Large intestine (tissue), 3 donors: ENCODE data around the gene DVL2. TPM values are rescaled to one million over a fixed set of nuclear protein-coding genes. Genes with fewer than 3 reads are reported as not detected.
"Not testable (repeated sequence)": the region's sequence is repeated elsewhere in the genome, so short reads cannot be mapped to it uniquely, and the experiment has no call there.

Source experiments
- DNase-seq, 2 donors: peaks; one replicate each; pipeline versions ENCODE4 v3.0.0 to v3.0.0-alpha.2; 2013
- H3K27ac ChIP-seq: one replicate; pipeline ENCODE4 v1.5.1; 2013; ENCODE audit warnings: low read length
- H3K27me3 ChIP-seq: 2 replicates; pipeline ENCODE4 v1.6.1; 2013; ENCODE audit warnings: low read length; ENCODE audit not compliant: control insufficient read depth, insufficient read depth
- H3K36me3 ChIP-seq: 2 replicates; pipeline ENCODE4 v1.6.1; 2013; ENCODE audit warnings: low read length; ENCODE audit not compliant: control insufficient read depth, insufficient read depth
- H3K4me1 ChIP-seq: one replicate; pipeline ENCODE4 v1.6.1; 2013; ENCODE audit warnings: low read length; ENCODE audit not compliant: control insufficient read depth, insufficient read depth
- H3K4me3 ChIP-seq: one replicate; pipeline ENCODE4 v1.5.1; 2013; ENCODE audit warnings: low read length
- H3K9me3 ChIP-seq: one replicate; pipeline ENCODE4 v1.6.1; 2013; ENCODE audit warnings: mild to moderate bottlenecking, low read depth, low read length, moderate library complexity; ENCODE audit not compliant: control insufficient read depth
- whole genome bisulfite sequencing: methylation state at CpG from one replicate; pipeline ENCODE4 v1.1.5; 2013; ENCODE audit warnings: low lambda C conversion rate; ENCODE audit not compliant: insufficient coverage; 5-methylcytosine and 5-hydroxymethylcytosine counted together
- polyA plus RNA-seq: library from polyadenylated mRNA; unstranded; fragments of 120-200 nt; gene quantifications from one replicate; pipeline ENCODE4 v1.2.1, GENCODE V29; 2013

Gene DVL2
- polyA plus RNA-seq, 1 donor, result 44.5 TPM

GRCh38 chr17:7254511-7254910, 20.2 kb upstream of the DVL2 start:
- Histone ChIP-seq H3K27ac (no peak overlapping the region), H3K4me1 (peaks cover 37% of the 10 kb centered on the region), H3K36me3 (peaks cover 35% of the 10 kb centered on the region), H3K4me3 (no peak overlapping the region), H3K9me3 (no peaks in the 10 kb centered on the region), H3K27me3 (no peaks in the 10 kb centered on the region)
- WGBS, result 100% methylated on average over 1 of the region's 4 CpGs
- no peak for DNase-seq

GRCh38 chr17:7253082-7253481, 18.8 kb upstream of the DVL2 start:
- Histone ChIP-seq H3K27ac (peak overlapping the region; percentile 94), H3K27me3 (no peaks in the 10 kb centered on the region), H3K4me1 (peaks cover 29% of the 10 kb centered on the region), H3K4me3 (peak overlapping the region; percentile 67), H3K9me3 (no peaks in the 10 kb centered on the region), H3K36me3 (peaks cover 36% of the 10 kb centered on the region)
- no CpG with 5 or more reads among the region's 5 CpGs for WGBS
- no peak for DNase-seq

- Histone ChIP-seq H3K27ac (peak within 1 kb of the TSS; percentile 94), H3K9me3 (no peaks in the 10 kb centered on the region), H3K4me3 (peak within 1 kb of the TSS; percentile 67), H3K4me1 (peaks cover 22% of the 10 kb centered on the region), H3K36me3 (peaks cover 32% of the 10 kb centered on the region), H3K27me3 (no peaks in the 10 kb centered on the region)
- DNase-seq, result peak; percentile 93 to 96
- WGBS, result no CpG with 5 or more reads among the region's 55 CpGs
Measured at GRCh38 chr17:7252176-7253043, 18.1 kb upstream of the DVL2 start, which contains the start of gene ELP5. ELP5 (plus strand) TSS chr17:7252215; CDS start chr17:7252551, 336 bp downstream.

- DNase-seq, result peak; percentile 100
- Histone ChIP-seq H3K9me3 (no peaks in the 10 kb centered on the region), H3K36me3 (peaks cover 30% of the 10 kb centered on the region), H3K27ac (peak within 1 kb of the TSS; percentile 94), H3K4me3 (peak within 1 kb of the TSS; percentile 67), H3K27me3 (no peaks in the 10 kb centered on the region), H3K4me1 (peaks cover 15% of the 10 kb centered on the region)
- no CpG with 5 or more reads among the region's 41 CpGs for WGBS
Measured at GRCh38 chr17:7251661-7252175, 17.4 kb upstream of the DVL2 start, which contains the start of gene CTDNEP1. CTDNEP1 (minus strand) TSS chr17:7251734; CDS start chr17:7251296, 438 bp downstream.

GRCh38 chr17:7250695-7251627, 16.6 kb upstream of the DVL2 start:
- H3K36me3 ChIP-seq, result peaks cover 30% of the 10 kb centered on the region
- peak overlapping the region; percentile 94 for H3K27ac ChIP-seq
- DNase-seq, result peak in 1 of 2 donors; percentile 42
- 0% methylated on average over 2 of the region's 55 CpGs for WGBS
- no peaks in the 10 kb centered on the region for H3K27me3 ChIP-seq
- no peaks in the 10 kb centered on the region for H3K9me3 ChIP-seq
- H3K4me3 ChIP-seq, result peak overlapping the region; percentile 67
- peaks cover 14% of the 10 kb centered on the region for H3K4me1 ChIP-seq

GRCh38 chr17:7249830-7250229, 15.5 kb upstream of the DVL2 start:
- Histone ChIP-seq H3K27ac (no peak overlapping the region), H3K4me3 (peak overlapping the region; percentile 67), H3K27me3 (no peaks in the 10 kb centered on the region), H3K36me3 (peaks cover 28% of the 10 kb centered on the region), H3K4me1 (peaks cover 14% of the 10 kb centered on the region), H3K9me3 (no peaks in the 10 kb centered on the region)
- WGBS, result no CpG with 5 or more reads among the region's 7 CpGs
- DNase-seq, result no peak

- peaks cover 9% of the 10 kb centered on the region for H3K4me1 ChIP-seq
- H3K36me3 ChIP-seq, result peaks cover 28% of the 10 kb centered on the region
- H3K27me3 ChIP-seq, result no peaks in the 10 kb centered on the region
- WGBS, result 100% methylated on average over 1 of the region's 6 CpGs
- no peaks in the 10 kb centered on the region for H3K9me3 ChIP-seq
- H3K27ac ChIP-seq, result no peak overlapping the region
- H3K4me3 ChIP-seq, result no peak overlapping the region
- no peak for DNase-seq
Measured at GRCh38 chr17:7249214-7249613, 14.9 kb upstream of the DVL2 start.

- Histone ChIP-seq H3K27ac (no peak overlapping the region), H3K27me3 (no peaks in the 10 kb centered on the region), H3K4me3 (no peak overlapping the region), H3K9me3 (no peaks in the 10 kb centered on the region), H3K36me3 (peaks cover 31% of the 10 kb centered on the region), H3K4me1 (peaks cover 5% of the 10 kb centered on the region)
- DNase-seq, result no peak
- no CpG with 5 or more reads among the region's 4 CpGs for WGBS
Measured at GRCh38 chr17:7248796-7249195, 14.5 kb upstream of the DVL2 start.

- WGBS, result no CpG with 5 or more reads among the region's 5 CpGs
- H3K9me3 ChIP-seq, result no peaks in the 10 kb centered on the region
- H3K4me1 ChIP-seq, result peaks cover 5% of the 10 kb centered on the region
- no peaks in the 10 kb centered on the region for H3K27me3 ChIP-seq
- no peak overlapping the region for H3K27ac ChIP-seq
- no peak for DNase-seq
- H3K4me3 ChIP-seq, result no peak overlapping the region
- H3K36me3 ChIP-seq, result peaks cover 33% of the 10 kb centered on the region
Measured at GRCh38 chr17:7246779-7247178, 12.5 kb upstream of the DVL2 start.

GRCh38 chr17:7243838-7244237, 9.5 kb upstream of the DVL2 start:
- H3K36me3 ChIP-seq, result peaks cover 39% of the 10 kb centered on the region
- DNase-seq, H3K9me3 ChIP-seq, H3K4me3 ChIP-seq, H3K27me3 ChIP-seq: not testable (repeated sequence)
- no CpG with 5 or more reads among the region's 10 CpGs for WGBS
- H3K27ac ChIP-seq, result peak overlapping the region; percentile 99
- H3K4me1 ChIP-seq, result peaks cover 14% of the 10 kb centered on the region
